Measurements from ENCODE around the gene PRRG3.

GRCh38 chrX:151726751-151727150 is 31.5 kb downstream of the PRRG3 start:
- TF ChIP-seq POLR2A (IDR thresholded peaks at IDR 0.05) (no peak), CTCF (IDR thresholded peaks at IDR 0.05) (no peak), POLR2AphosphoS5 (IDR thresholded peaks at IDR 0.05) (no peak), EP300 (IDR thresholded peaks at IDR 0.05) (no peak)

All from upper lobe of left lung (tissue), 4 donors.